ENCODE results near the gene HDAC9.

GRCh38 chr7:18481776-18482175 is 13.8 kb upstream of the HDAC9 start:
- TF ChIP-seq CTCF (IDR thresholded peaks at IDR 0.05) (no peak), POLR2A (IDR thresholded peaks at IDR 0.05) (no peak)
